NT2/D1 (cell line): ENCODE results near the gene LGALS7.

Experiments used
- SUZ12 ChIP-seq: IDR thresholded peaks from 2 replicates; pipeline ENCODE4 v1.6.1; 2011; ENCODE audit not compliant: insufficient read length, insufficient read depth; ENCODE audit errors: extremely low read depth
- YY1 ChIP-seq: IDR thresholded peaks from 2 replicates; pipeline ENCODE4 v1.6.1; 2011; ENCODE audit not compliant: insufficient read length, insufficient read depth

GRCh38 chr19:38799104-38799503, 25.8 kb upstream of the LGALS7 start:
- TF ChIP-seq YY1 (no peak), SUZ12 (no peak)
